SJCRH30 (cell line): Measurements from ENCODE around the gene GRM3. TPM values are rescaled to one million over a fixed set of nuclear protein-coding genes. Genes with fewer than 3 reads are reported as not detected.

Experiments
- DNase-seq, 2 experiments: peaks; one replicate each; pipeline ENCODE4 v3.0.0-alpha.2; 2015 to 2020
- H3K27ac ChIP-seq: fragments of 250-450 bp; sonication (Bioruptor Pico); 2 replicates; pipeline ENCODE4 v1.5.1; 2020; ENCODE audit warnings: mild to moderate bottlenecking, moderate library complexity
- H3K27me3 ChIP-seq: fragments of 250-450 bp; sonication (Bioruptor Pico); 2 replicates; pipeline ENCODE4 v1.5.1; 2020; ENCODE audit warnings: mild to moderate bottlenecking, moderate library complexity
- H3K36me3 ChIP-seq: fragments of 250-450 bp; sonication (Bioruptor Pico); 2 replicates; pipeline ENCODE4 v1.5.1; 2020; ENCODE audit warnings: mild to moderate bottlenecking, moderate library complexity
- H3K4me1 ChIP-seq: fragments of 250-450 bp; sonication (Bioruptor Pico); 2 replicates; pipeline ENCODE4 v1.5.1; 2020; ENCODE audit warnings: mild to moderate bottlenecking, moderate library complexity
- H3K4me3 ChIP-seq: fragments of 250-450 bp; sonication (Bioruptor Pico); 2 replicates; pipeline ENCODE4 v1.5.1; 2020; ENCODE audit warnings: mild to moderate bottlenecking, moderate library complexity
- H3K9me3 ChIP-seq: fragments of 250-450 bp; sonication (Bioruptor Pico); replicated peaks from 2 replicates; pipeline ENCODE4 v1.5.1; 2020; ENCODE audit warnings: mild to moderate bottlenecking, moderate library complexity
- total RNA-seq: library from RNA; depleted of rRNA; stranded (reverse); fragments of >200 nt; shearing (Covaris generic); gene quantifications from 2 replicates; pipeline ENCODE4 v1.2.3, GENCODE V29; 2014

GRM3 gene
- total RNA-seq, 1 experiment from 2014 or later, result not detected

GRCh38 chr7:86790383-86790782 is 146.7 kb downstream of the GRM3 start:
- no peaks in the 10 kb centered on the region for H3K36me3 ChIP-seq
- no peak overlapping the region for H3K4me3 ChIP-seq
- H3K9me3 ChIP-seq, result no peaks in the 10 kb centered on the region
- no peaks in the 10 kb centered on the region for H3K4me1 ChIP-seq
- no peak for DNase-seq
- H3K27ac ChIP-seq, result no peak overlapping the region
- no peaks in the 10 kb centered on the region for H3K27me3 ChIP-seq

DNA sequence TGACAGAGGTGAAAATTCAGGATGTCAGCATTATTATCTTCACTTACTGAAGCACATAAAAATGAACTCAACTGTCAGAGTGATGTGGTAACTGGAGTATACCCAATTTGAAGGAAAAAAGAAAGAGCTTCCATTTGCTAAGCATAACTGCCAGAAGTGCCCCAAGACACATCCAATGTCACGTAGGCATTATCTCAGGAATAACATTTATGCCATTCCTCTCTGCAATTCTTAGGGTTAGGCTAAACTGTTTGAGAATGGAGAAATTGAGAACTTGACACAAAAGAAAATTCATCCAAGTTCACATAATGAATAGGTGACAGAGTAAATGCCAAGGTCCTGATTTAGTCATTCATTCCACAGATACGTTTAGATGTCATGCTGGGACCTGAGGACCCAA is 148.6 kb downstream of the GRM3 start:
- Histone ChIP-seq H3K9me3 (no peaks in the 10 kb centered on the region), H3K27me3 (no peaks in the 10 kb centered on the region), H3K27ac (no peak overlapping the region), H3K4me3 (no peak overlapping the region), H3K4me1 (no peaks in the 10 kb centered on the region), H3K36me3 (no peaks in the 10 kb centered on the region)
- no peak for DNase-seq

- no peaks in the 10 kb centered on the region for H3K36me3 ChIP-seq
- no peaks in the 10 kb centered on the region for H3K27me3 ChIP-seq
- no peak overlapping the region for H3K27ac ChIP-seq
- H3K4me1 ChIP-seq, result no peaks in the 10 kb centered on the region
- H3K4me3 ChIP-seq, result no peak overlapping the region
- DNase-seq, result no peak
- H3K9me3 ChIP-seq, result no peaks in the 10 kb centered on the region
Observed at GRCh38 chr7:86793136-86793535, 149.4 kb downstream of the GRM3 start.

GRCh38 chr7:86814661-86815379 is 171.1 kb downstream of the GRM3 start:
- DNase-seq, result peak; percentile 13 to 58
- Histone ChIP-seq H3K9me3 (no peaks in the 10 kb centered on the region), H3K27ac (no peak overlapping the region), H3K36me3 (no peaks in the 10 kb centered on the region), H3K27me3 (no peaks in the 10 kb centered on the region), H3K4me1 (no peaks in the 10 kb centered on the region), H3K4me3 (no peak overlapping the region)

DNA sequence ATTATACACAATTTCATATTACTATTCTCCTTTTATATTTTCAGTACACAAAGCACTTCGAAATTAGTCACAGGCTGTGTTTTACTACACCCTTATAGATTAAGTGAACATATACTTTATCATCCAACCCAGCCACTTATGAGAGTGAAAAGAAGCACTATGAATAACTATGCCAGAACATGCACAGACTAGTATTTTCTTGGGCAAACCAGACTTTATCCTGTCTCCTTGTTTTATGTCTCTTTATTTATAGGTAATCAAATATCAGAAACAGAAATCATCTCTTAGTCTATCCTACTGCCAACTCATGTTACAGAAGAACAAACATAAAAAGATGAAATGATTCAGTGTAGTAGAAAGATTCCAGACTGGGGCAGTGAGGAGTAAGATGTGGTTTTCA is 171.8 kb downstream of the GRM3 start:
- no peak for DNase-seq
- Histone ChIP-seq H3K4me3 (no peak overlapping the region), H3K27ac (no peak overlapping the region), H3K9me3 (no peaks in the 10 kb centered on the region), H3K4me1 (no peaks in the 10 kb centered on the region), H3K27me3 (no peaks in the 10 kb centered on the region), H3K36me3 (no peaks in the 10 kb centered on the region)

- H3K27ac ChIP-seq, result no peak overlapping the region
- H3K4me3 ChIP-seq, result no peak overlapping the region
- no peaks in the 10 kb centered on the region for H3K36me3 ChIP-seq
- no peaks in the 10 kb centered on the region for H3K4me1 ChIP-seq
- no peaks in the 10 kb centered on the region for H3K27me3 ChIP-seq
- H3K9me3 ChIP-seq, result no peaks in the 10 kb centered on the region
- no peak for DNase-seq
Observed at GRCh38 chr7:86818903-86819302, 175.2 kb downstream of the GRM3 start.

DNA sequence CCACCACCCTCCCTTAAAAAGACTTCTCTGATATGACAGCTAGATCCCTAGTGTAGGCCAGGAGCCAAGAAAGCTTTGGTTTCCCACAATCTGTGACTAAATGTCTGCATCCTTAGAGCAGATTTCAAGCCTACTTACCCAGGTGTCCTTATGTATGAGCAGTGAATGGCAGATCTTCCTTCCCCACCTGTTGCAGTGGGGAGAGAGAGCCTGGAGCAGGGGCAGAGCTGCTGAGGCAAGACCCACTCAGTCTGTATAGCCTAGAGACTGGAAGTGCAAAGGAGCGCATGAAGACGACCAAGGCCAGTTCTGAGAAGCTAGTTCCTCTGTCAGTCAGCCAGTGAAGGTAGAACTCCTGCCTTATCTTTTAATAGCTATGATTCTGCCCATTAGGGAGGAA is 180.1 kb downstream of the GRM3 start:
- no peaks in the 10 kb centered on the region for H3K9me3 ChIP-seq
- no peaks in the 10 kb centered on the region for H3K4me1 ChIP-seq
- no peaks in the 10 kb centered on the region for H3K27me3 ChIP-seq
- DNase-seq, result peak; percentile 18 to 48
- no peak overlapping the region for H3K4me3 ChIP-seq
- no peaks in the 10 kb centered on the region for H3K36me3 ChIP-seq
- H3K27ac ChIP-seq, result no peak overlapping the region

DNA sequence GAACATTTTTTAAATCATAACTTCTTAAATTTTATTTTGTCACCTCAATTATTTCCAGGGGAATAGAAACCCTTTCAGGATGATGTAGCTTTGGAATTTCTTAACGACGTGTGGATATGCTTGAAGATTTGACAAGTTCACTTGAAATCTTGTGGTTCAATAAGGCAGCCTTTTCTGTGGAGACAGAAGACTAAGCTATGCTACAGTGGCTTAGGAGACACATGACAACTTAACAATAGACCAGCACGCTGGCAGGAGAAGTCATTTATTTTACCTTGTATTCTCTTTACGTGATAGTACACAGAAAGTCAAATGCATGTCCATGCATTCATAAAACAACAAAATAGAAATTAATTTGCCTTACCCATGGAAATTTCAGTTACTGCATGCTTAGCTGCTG is 181.6 kb downstream of the GRM3 start:
- no peak overlapping the region for H3K27ac ChIP-seq
- no peak overlapping the region for H3K4me3 ChIP-seq
- no peaks in the 10 kb centered on the region for H3K36me3 ChIP-seq
- no peaks in the 10 kb centered on the region for H3K4me1 ChIP-seq
- DNase-seq, result no peak
- no peaks in the 10 kb centered on the region for H3K9me3 ChIP-seq
- no peaks in the 10 kb centered on the region for H3K27me3 ChIP-seq

- H3K27ac ChIP-seq, result no peak overlapping the region
- no peak for DNase-seq
- H3K9me3 ChIP-seq, result no peaks in the 10 kb centered on the region
- no peaks in the 10 kb centered on the region for H3K4me1 ChIP-seq
- H3K27me3 ChIP-seq, result no peaks in the 10 kb centered on the region
- no peak overlapping the region for H3K4me3 ChIP-seq
- H3K36me3 ChIP-seq, result no peaks in the 10 kb centered on the region
Observed at GRCh38 chr7:86826948-86827347, 183.2 kb downstream of the GRM3 start.

- Histone ChIP-seq H3K36me3 (no peaks in the 10 kb centered on the region), H3K4me3 (no peak overlapping the region), H3K9me3 (no peaks in the 10 kb centered on the region), H3K27ac (no peak overlapping the region), H3K4me1 (no peaks in the 10 kb centered on the region), H3K27me3 (no peaks in the 10 kb centered on the region)
- no peak for DNase-seq
Observed at GRCh38 chr7:86833360-86833759, 189.7 kb downstream of the GRM3 start.

- Histone ChIP-seq H3K4me1 (no peaks in the 10 kb centered on the region), H3K4me3 (no peak overlapping the region), H3K9me3 (no peaks in the 10 kb centered on the region), H3K27ac (no peak overlapping the region), H3K36me3 (no peaks in the 10 kb centered on the region), H3K27me3 (no peaks in the 10 kb centered on the region)
- no peak for DNase-seq
Observed at GRCh38 chr7:86837235-86837634, 193.5 kb downstream of the GRM3 start.

DNA sequence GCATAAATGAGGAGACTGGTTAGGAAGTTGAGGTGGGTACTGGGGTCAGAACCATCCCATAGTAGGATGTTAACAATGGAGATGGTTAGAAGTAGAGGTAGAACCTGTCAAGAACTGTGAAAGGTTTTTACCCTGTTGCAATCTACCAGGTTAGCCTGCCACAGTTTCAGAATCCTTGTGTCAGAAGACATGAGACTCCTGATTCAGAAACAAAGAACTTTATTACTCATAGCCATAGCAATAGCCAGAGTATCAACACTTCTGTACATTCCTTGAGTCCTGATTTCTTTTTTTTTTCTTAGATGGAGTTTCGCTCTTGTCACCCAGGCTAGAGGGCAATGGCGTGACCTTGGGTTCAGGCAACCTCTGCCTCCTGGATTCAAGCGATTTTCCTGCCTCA is 200.9 kb downstream of the GRM3 start:
- no peaks in the 10 kb centered on the region for H3K4me1 ChIP-seq
- H3K4me3 ChIP-seq, result no peak overlapping the region
- no peaks in the 10 kb centered on the region for H3K9me3 ChIP-seq
- no peaks in the 10 kb centered on the region for H3K27me3 ChIP-seq
- no peaks in the 10 kb centered on the region for H3K36me3 ChIP-seq
- no peak for DNase-seq
- no peak overlapping the region for H3K27ac ChIP-seq

DNA sequence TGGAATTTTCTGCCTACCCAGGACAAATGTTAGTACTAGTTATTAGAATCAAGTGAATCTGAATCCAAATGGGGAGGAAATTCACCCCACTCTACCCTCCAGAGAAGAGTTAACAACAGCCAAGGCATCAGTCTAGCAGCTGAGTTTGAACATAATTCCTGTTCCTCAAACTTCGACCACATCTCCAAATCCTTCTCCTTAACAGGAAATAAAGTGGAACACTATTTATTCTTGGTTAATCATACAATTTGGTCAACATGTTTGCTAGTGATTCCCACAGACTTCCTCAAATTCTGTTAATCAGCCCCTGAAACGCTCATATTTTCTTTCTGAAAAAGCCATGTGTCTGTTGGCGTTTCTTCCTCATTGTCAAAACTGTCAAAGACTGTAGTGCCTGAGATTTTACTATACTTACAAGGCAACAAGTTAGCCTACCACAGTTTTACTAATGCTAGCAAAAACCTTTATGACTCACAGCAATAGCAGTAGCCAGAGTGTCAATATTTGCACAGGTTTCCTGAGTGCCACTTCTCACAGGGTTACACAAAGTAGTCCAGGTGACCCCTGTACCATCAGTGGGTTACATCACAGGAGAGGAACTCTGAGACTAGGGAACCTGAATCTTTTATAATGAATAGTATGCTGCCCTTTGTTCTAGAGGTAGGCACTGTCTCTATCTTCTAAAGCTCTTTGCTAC is 202.9 kb downstream of the GRM3 start:
- H3K27me3 ChIP-seq, result no peaks in the 10 kb centered on the region
- H3K36me3 ChIP-seq, result no peaks in the 10 kb centered on the region
- H3K4me1 ChIP-seq, result no peaks in the 10 kb centered on the region
- no peak overlapping the region for H3K4me3 ChIP-seq
- no peak overlapping the region for H3K27ac ChIP-seq
- DNase-seq, result no peak
- H3K9me3 ChIP-seq, result no peaks in the 10 kb centered on the region

DNA sequence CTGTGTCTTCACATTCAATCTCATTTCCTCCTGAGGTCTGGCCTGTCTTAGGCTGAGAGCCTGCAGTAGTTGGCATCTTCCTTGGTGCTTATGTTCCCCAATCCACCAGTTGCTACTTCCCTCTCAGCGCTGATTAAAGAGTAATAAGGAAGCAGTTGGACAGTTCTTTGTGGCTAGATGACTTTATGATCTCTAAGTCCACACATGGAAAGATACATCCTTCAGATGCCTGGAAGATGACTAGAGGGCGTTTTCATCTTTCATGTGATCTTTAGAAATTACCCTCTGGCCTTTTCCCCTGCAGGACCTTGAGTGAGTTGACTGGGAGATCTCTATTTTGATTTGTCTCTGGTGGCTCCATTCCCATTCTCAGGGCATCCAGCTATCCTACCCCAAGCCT is 204.5 kb downstream of the GRM3 start:
- no peak overlapping the region for H3K4me3 ChIP-seq
- no peaks in the 10 kb centered on the region for H3K9me3 ChIP-seq
- no peak for DNase-seq
- H3K4me1 ChIP-seq, result no peaks in the 10 kb centered on the region
- H3K27me3 ChIP-seq, result no peaks in the 10 kb centered on the region
- H3K27ac ChIP-seq, result no peak overlapping the region
- H3K36me3 ChIP-seq, result no peaks in the 10 kb centered on the region

- Histone ChIP-seq H3K4me1 (no peaks in the 10 kb centered on the region), H3K4me3 (no peak overlapping the region), H3K27ac (no peak overlapping the region), H3K27me3 (no peaks in the 10 kb centered on the region), H3K36me3 (no peaks in the 10 kb centered on the region), H3K9me3 (no peaks in the 10 kb centered on the region)
- no peak for DNase-seq
Observed at GRCh38 chr7:86851566-86851965, 207.9 kb downstream of the GRM3 start.

DNA sequence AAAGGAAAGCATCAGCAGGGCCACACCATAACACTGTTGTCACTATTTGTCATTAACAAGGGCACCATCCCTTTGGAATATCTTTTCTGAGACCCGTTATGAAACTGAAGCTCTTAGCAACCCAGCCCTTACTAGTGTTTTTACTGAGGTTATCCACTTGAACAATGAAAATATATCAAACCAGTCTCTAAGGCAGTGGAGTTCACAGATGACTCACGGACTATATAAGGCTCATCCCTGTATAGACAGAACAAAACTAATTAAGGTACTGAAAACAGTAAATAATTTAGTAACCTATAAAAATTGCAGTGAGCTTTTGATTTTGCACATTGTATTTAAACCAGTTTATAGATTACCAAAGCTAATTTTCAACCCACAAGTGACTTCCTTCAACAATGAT is 219.7 kb downstream of the GRM3 start:
- no peak for DNase-seq
- Histone ChIP-seq H3K27me3 (no peaks in the 10 kb centered on the region), H3K36me3 (no peaks in the 10 kb centered on the region), H3K9me3 (no peaks in the 10 kb centered on the region), H3K4me3 (no peak overlapping the region), H3K27ac (no peak overlapping the region), H3K4me1 (no peaks in the 10 kb centered on the region)
